Endothelial cell of umbilical vein (primary cell): ENCODE measurements around the gene BRSK2. TPM values are rescaled to one million over a fixed set of nuclear protein-coding genes. Genes with fewer than 3 reads are reported as not detected.

Experiments used
- BruUV-seq: library from RNA; stranded (reverse); fragments of 400-500 nt; replicated peaks from 2 replicates; lab custom pipeline; 2021; lab: Mats Ljungman, UMichigan
- CTCF ChIA-PET: fragments of 300-600, 350-600 bp; sonication (Branson Sonifier 250); formaldehyde crosslinking; loops from one replicate; lab custom pipeline; 2021; ENCODE audit warnings: antibody characterized with exemption, inconsistent platforms; lab: Charles Lee
- POLR2A ChIA-PET: fragments of 300-600, 350-600 bp; sonication (Branson Sonifier 250); formaldehyde crosslinking; loops from one replicate; lab custom pipeline; 2021; ENCODE audit warnings: antibody characterized with exemption, inconsistent platforms; lab: Charles Lee
- DNase-seq: peaks from one replicate; pipeline ENCODE4 v3.0.0-alpha.2; 2011; ENCODE audit warnings: low read depth, low spot score
- FAIRE-seq: peaks from 2 replicates; lab custom pipeline; 2011; peaks lifted over from hg19 to GRCh38; lab: Jason Lieb, UNC
- H2AFZ ChIP-seq: 2 replicates; pipeline ENCODE4 v1.6.0; 2012; ENCODE audit warnings: low read depth, low read length, control low read depth, inconsistent platforms
- H3K27ac ChIP-seq: 2 replicates; pipeline ENCODE4 v1.5.1; 2011; ENCODE audit warnings: low read depth, mild to moderate bottlenecking, control low read depth, low read length, moderate library complexity; ENCODE audit not compliant: insufficient read depth
- H3K27me3 ChIP-seq, 2 experiments: 2 replicates each; pipeline versions ENCODE4 v1.6.0 to v1.6.1; 2011; ENCODE audit warnings: low read length in 2 of 2, mixed read lengths in 1 of 2; ENCODE audit not compliant: control insufficient read depth in 2 of 2, insufficient read depth in 2 of 2
- H3K36me3 ChIP-seq, 2 experiments: 2 replicates in 1 of 2; 3 replicates in 1 of 2; pipeline ENCODE4 v1.5.1; 2011; ENCODE audit warnings: low read length in 2 of 2, mild to moderate bottlenecking in 1 of 2, moderate library complexity in 1 of 2; ENCODE audit not compliant: control insufficient read depth in 2 of 2, insufficient read depth in 2 of 2; ENCODE audit errors: extremely low read depth in 1 of 2
- H3K4me1 ChIP-seq: 3 replicates; pipeline ENCODE4 v1.5.1; 2011; ENCODE audit warnings: mild to moderate bottlenecking, low read length; ENCODE audit not compliant: control insufficient read depth, insufficient read depth; ENCODE audit errors: extremely low read depth
- H3K4me2 ChIP-seq: 2 replicates; pipeline ENCODE4 v1.6.1; 2011; ENCODE audit warnings: low read length, control low read depth, mixed read lengths; ENCODE audit not compliant: insufficient read depth
- H3K4me3 ChIP-seq, 3 experiments: fragments of 200-600 bp in 1 of 3; sonication (generic), shearing (Covaris generic) in 1 of 3; replicated peaks in 1 of 3; 2 replicates each; pipeline ENCODE4 v1.5.1; 2011 to 2016; ENCODE audit warnings: control low read depth in 3 of 3, low read length in 3 of 3, mild to moderate bottlenecking in 2 of 3, inconsistent platforms in 1 of 3, low read depth in 1 of 3, moderate library complexity in 1 of 3; ENCODE audit not compliant: insufficient read depth in 1 of 3
- H3K79me2 ChIP-seq: 2 replicates; pipeline ENCODE4 v1.6.0; 2012; ENCODE audit warnings: low read length, inconsistent platforms; ENCODE audit not compliant: control insufficient read depth, insufficient read depth
- H3K9ac ChIP-seq: replicated peaks from 2 replicates; pipeline ENCODE3; 2011; ENCODE audit warnings: low read length, control low read depth; ENCODE audit not compliant: insufficient read depth; ENCODE audit errors: extremely low read depth
- H3K9me1 ChIP-seq: replicated peaks from 3 replicates; pipeline ENCODE4 v1.6.0; 2011; ENCODE audit warnings: mild to moderate bottlenecking, low read length; ENCODE audit not compliant: control insufficient read depth, insufficient read depth; ENCODE audit errors: extremely low read depth
- H3K9me3 ChIP-seq: replicated peaks from 2 replicates; pipeline ENCODE4 v1.5.1; 2012; ENCODE audit warnings: low read length, inconsistent platforms; ENCODE audit not compliant: control insufficient read depth, insufficient read depth
- H4K20me1 ChIP-seq: replicated peaks from 2 replicates; pipeline ENCODE3; 2011; ENCODE audit warnings: mild to moderate bottlenecking, low read length; ENCODE audit not compliant: control insufficient read depth, insufficient read depth; ENCODE audit errors: extremely low read depth
- CTCF ChIP-seq, 2 donors: IDR thresholded peaks; 1 replicate in 1 of 2; 2 replicates in 1 of 2; pipeline ENCODE4 v1.5.1; 2011; ENCODE audit warnings: low read length in 2 of 2, mild to moderate bottlenecking in 2 of 2, moderate library complexity in 2 of 2, control low read depth in 1 of 2, inconsistent platforms in 1 of 2, low read depth in 1 of 2; ENCODE audit not compliant: insufficient read depth in 1 of 2; ENCODE audit errors: extremely low read depth in 1 of 2
- EZH2 ChIP-seq: IDR thresholded peaks from 2 replicates; pipeline ENCODE4 v1.6.1; 2012; ENCODE audit warnings: borderline replicate concordance, low read depth, mild to moderate bottlenecking, moderate library complexity, low read length, inconsistent platforms; ENCODE audit not compliant: severe bottlenecking
- FOS ChIP-seq: IDR thresholded peaks from 2 replicates; pipeline ENCODE4 v1.6.1; 2011; ENCODE audit warnings: mild to moderate bottlenecking, low read length, moderate library complexity, borderline replicate concordance; ENCODE audit not compliant: insufficient read depth
- JUN ChIP-seq: IDR thresholded peaks from 2 replicates; pipeline ENCODE4 v1.6.1; 2011; ENCODE audit warnings: borderline replicate concordance, low read depth; ENCODE audit not compliant: insufficient read length, insufficient read depth
- MAX ChIP-seq: IDR thresholded peaks from 2 replicates; pipeline ENCODE4 v1.6.1; 2011; ENCODE audit not compliant: insufficient read depth, insufficient read length
- MYC ChIP-seq: IDR thresholded peaks from one replicate; pipeline ENCODE4 v1.6.1; 2011; ENCODE audit warnings: mild to moderate bottlenecking, low read depth, low read length
- POLR2A ChIP-seq: IDR thresholded peaks from 2 replicates; pipeline ENCODE4 v1.6.1; 2012; ENCODE audit warnings: low read depth, mild to moderate bottlenecking, control low read depth, low read length
- POLR2AphosphoS5 ChIP-seq: IDR thresholded peaks from 2 replicates; pipeline ENCODE4 v1.6.1; 2012; ENCODE audit warnings: low read depth, mild to moderate bottlenecking, control low read depth, low read length, moderate library complexity; ENCODE audit not compliant: insufficient read depth
- dilution Hi-C: fragments of 300-500 bp; cut with MboI; formaldehyde crosslinking; loops from one replicate; pipeline ENCODE4 v1.15.0; 2019; ENCODE audit warnings: low sequenced_read_pairs; ENCODE audit not compliant: extremely low pct_ligation_motif_present
- intact Hi-C: fragments of 100-400 bp; cut with micrococcal nuclease; formaldehyde crosslinking; loops from one replicate; pipeline ENCODE4 v1.10.0; 2022
- polyA plus RNA-seq, 4 experiments: library from polyadenylated mRNA; depleted of rRNA in 3 of 4; stranded (reverse) in 3 of 4; unstranded in 1 of 4; fragments of >200 nt; gene quantifications; 2 replicates each; pipeline versions ENCODE4 v1.2.1 to v1.2.3, GENCODE V29; 2011 to 2012; ENCODE audit warnings: missing spikeins in 1 of 4
- total RNA-seq: library from RNA; stranded (reverse); gene quantifications from 2 replicates; pipeline ENCODE4 v1.2.3, GENCODE V29; 2021

The BRSK2 gene
- total and polyA plus RNA-seq, 2 donors (not counting 3 experiments of a cell fraction or from before 2014, with no cell fraction given): 0.08 to 0.20 TPM

GRCh38 chr11:1502168-1502953 is 112.6 kb downstream of the BRSK2 start:
- Histone ChIP-seq H3K9me3 (no peaks in the 10 kb centered on the region), H3K4me2 (no peak overlapping the region), H3K36me3 (no peaks in the 10 kb centered on the region), H4K20me1 (peaks cover 4% of the 10 kb centered on the region), H3K79me2 (peaks cover 28% of the 10 kb centered on the region), H3K4me3 (no peak overlapping the region), H3K9me1 (no peaks in the 10 kb centered on the region), H3K4me1 (peaks cover 1% of the 10 kb centered on the region), H3K27ac (no peak overlapping the region), H2AFZ (no peak overlapping the region), H3K9ac (no peak overlapping the region), H3K27me3 (no peaks in the 10 kb centered on the region)
- dilution Hi-C loops: no loop called here
- CTCF ChIA-PET: no interaction called here
- FAIRE-seq (no peak), DNase-seq (no peak)
- TF ChIP-seq POLR2A: no peak
- no peak for TF ChIP-seq EZH2
- TF ChIP-seq FOS: no peak
- TF ChIP-seq MAX: no peak
- no peak for TF ChIP-seq CTCF (IDR thresholded peaks at IDR 0.05; ENCODE audit: extremely low read depth in 1 of 2, insufficient read depth in 1 of 2, low read depth in 1 of 2, low read length in 2 of 2)
- TF ChIP-seq MYC: no peak
- TF ChIP-seq POLR2AphosphoS5: no peak
- TF ChIP-seq JUN: no peak
- POLR2A ChIA-PET: no interaction called here
- intact Hi-C loops: no loop called here
- no TSS peak for BruUV-seq
